HepG2 (cell line): ENCODE results near the gene DUSP2.

Experiments used
- CTCF ChIP-seq: sonication (generic); formaldehyde crosslinking; IDR thresholded peaks from 2 replicates; pipeline ENCODE4 v1.5.0; 2020; ENCODE audit warnings: mild to moderate bottlenecking, missing genetic modification reagents, moderate library complexity
- EP300 ChIP-seq, 3 experiments: sonication (generic) in 1 of 3; formaldehyde crosslinking in 1 of 3; IDR thresholded peaks; 2 replicates each; pipeline versions ENCODE4 v1.5.1 to v1.6.1; 2011 to 2020; ENCODE audit warnings: low read depth in 2 of 3, low read length in 2 of 3, borderline replicate concordance in 1 of 3, improper control_type of control experiment in 1 of 3, mild to moderate bottlenecking in 1 of 3, missing genetic modification reagents in 1 of 3, moderate library complexity in 1 of 3
- EZH2 ChIP-seq: conservative IDR thresholded peaks from 2 replicates; pipeline ENCODE4 v1.6.1; 2012; ENCODE audit warnings: mild to moderate bottlenecking, low read depth, low read length, moderate library complexity
- MLX ChIP-seq: IDR thresholded peaks from 2 replicates; pipeline ENCODE4 v1.6.1; 2016
- NFE2 ChIP-seq: sonication (generic); formaldehyde crosslinking; IDR thresholded peaks from 2 replicates; pipeline ENCODE4 v1.4.0; 2020; ENCODE audit warnings: missing genetic modification reagents
- RAD21 ChIP-seq: fragments of 450-650 bp; formaldehyde crosslinking; IDR thresholded peaks from 2 replicates; pipeline ENCODE4 v1.5.0; 2020; ENCODE audit warnings: mild to moderate bottlenecking
- SMC3 ChIP-seq: IDR thresholded peaks from 2 replicates; pipeline ENCODE4 v1.6.1; 2011; ENCODE audit warnings: low read length, improper control_type of control experiment
- TRAFD1 ChIP-seq: sonication (generic); formaldehyde crosslinking; IDR thresholded peaks from 2 replicates; pipeline ENCODE4 v1.5.1; 2020; ENCODE audit warnings: missing genetic modification reagents, mild to moderate bottlenecking, borderline replicate concordance

DNA sequence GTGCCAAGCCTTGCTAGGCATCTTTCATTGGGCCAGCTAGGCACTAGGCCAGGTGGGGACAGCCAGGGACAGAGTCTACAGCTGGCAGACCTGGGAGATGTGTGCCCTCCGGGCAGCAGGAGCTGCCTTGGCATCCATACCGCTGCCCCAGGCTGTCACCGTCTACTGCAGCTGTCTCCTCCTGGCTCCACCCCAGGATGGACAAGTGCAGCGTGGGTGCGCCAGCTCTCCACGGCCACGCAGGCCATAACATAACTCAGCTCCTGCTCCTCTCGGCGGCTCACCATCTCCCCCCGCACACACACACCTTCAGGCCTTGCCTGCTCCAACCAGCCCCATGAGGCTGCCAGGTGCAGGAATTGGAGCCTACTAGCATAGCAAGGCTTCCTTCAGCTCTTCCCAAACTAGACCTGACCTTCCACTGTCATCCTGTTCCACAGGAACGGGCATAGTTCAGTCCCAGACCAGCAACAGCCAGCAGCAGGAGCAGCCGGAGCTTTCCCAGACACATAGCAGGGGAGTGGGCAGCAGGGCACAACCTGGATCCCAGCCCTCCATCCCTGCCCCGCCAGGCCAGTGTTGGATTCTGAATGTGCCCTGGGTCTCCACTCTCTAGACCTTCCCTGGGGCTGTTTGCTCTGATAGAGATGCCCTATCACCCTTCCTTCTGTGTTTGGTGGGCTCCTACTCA is 26.4 kb downstream of the DUSP2 start:
- TF ChIP-seq CTCF (CRISPR knock-in tag) (no peak), RAD21 (CRISPR knock-in tag) (no peak), SMC3 (no peak), MLX (CRISPR knock-in tag) (no peak), EP300 (IDR thresholded peaks at IDR 0.05; ENCODE audit: low read depth in 2 of 2, low read length in 2 of 2) (no peak), EP300 (CRISPR knock-in tag; IDR thresholded peaks at IDR 0.05; ENCODE audit: borderline replicate concordance) (no peak), NFE2 (no peak), TRAFD1 (CRISPR knock-in tag) (no peak), EZH2 (no peak)
